Skeletal muscle satellite cell (primary cell): ENCODE measurements around the gene A2ML1.
"Not testable (repeated sequence)": the region's sequence is repeated elsewhere in the genome, so short reads cannot be mapped to it uniquely, and the experiment has no call there.

Experiments used
- H3K27me3 ChIP-seq: 2 replicates; pipeline ENCODE4 v1.7.0; 2013; ENCODE audit warnings: low read length; ENCODE audit not compliant: control insufficient read depth, insufficient read depth
- H3K36me3 ChIP-seq: 2 replicates; pipeline ENCODE4 v1.7.0; 2013; ENCODE audit warnings: mild to moderate bottlenecking, control low read depth, low read length; ENCODE audit not compliant: insufficient read depth
- H3K4me1 ChIP-seq: 2 replicates; pipeline ENCODE4 v1.7.0; 2013; ENCODE audit warnings: low read length; ENCODE audit not compliant: control insufficient read depth, insufficient read depth
- H3K4me2 ChIP-seq: 2 replicates; pipeline ENCODE4 v1.7.0; 2013; ENCODE audit warnings: mild to moderate bottlenecking, low read length
- H3K4me3 ChIP-seq: 2 replicates; pipeline ENCODE4 v1.7.0; 2013; ENCODE audit warnings: low read length
- H3K9ac ChIP-seq: 2 replicates; pipeline ENCODE4 v1.7.0; 2013; ENCODE audit warnings: mild to moderate bottlenecking, low read depth, low read length, moderate library complexity
- H3K9me3 ChIP-seq: replicated peaks from 2 replicates; pipeline ENCODE4 v1.7.0; 2013; ENCODE audit warnings: mild to moderate bottlenecking, control low read depth, low read length

The A2ML1 gene

GRCh38 chr12:8818526-8818925, 3.9 kb upstream of the A2ML1 start:
- no peak overlapping the region for H3K4me3 ChIP-seq
- H3K9me3 ChIP-seq: no peaks in the 10 kb centered on the region
- no peak overlapping the region for H3K4me2 ChIP-seq
- no peaks in the 10 kb centered on the region for H3K36me3 ChIP-seq
- H3K27me3 ChIP-seq: no peaks in the 10 kb centered on the region
- H3K4me1 ChIP-seq: no peaks in the 10 kb centered on the region
- no peak overlapping the region for H3K9ac ChIP-seq

GRCh38 chr12:8819666-8819980, 2.8 kb upstream of the A2ML1 start:
- no peak overlapping the region for H3K4me2 ChIP-seq
- no peak overlapping the region for H3K9ac ChIP-seq

GRCh38 chr12:8820676-8821407, 1.6 kb upstream of the A2ML1 start:
- H3K27me3 ChIP-seq, H3K4me1 ChIP-seq, H3K36me3 ChIP-seq, H3K9ac ChIP-seq, H3K9me3 ChIP-seq, H3K4me3 ChIP-seq, H3K4me2 ChIP-seq: not testable (repeated sequence)

More at GRCh38 chr12:8819666-8819980, 2.8 kb upstream of the A2ML1 start:
- no peaks in the 10 kb centered on the region for H3K4me1 ChIP-seq
- no peaks in the 10 kb centered on the region for H3K9me3 ChIP-seq
- H3K36me3 ChIP-seq: no peaks in the 10 kb centered on the region
- H3K4me3 ChIP-seq: no peak overlapping the region
- peaks cover 3% of the 10 kb centered on the region for H3K27me3 ChIP-seq

- H3K36me3 ChIP-seq: no peaks in the 10 kb centered on the region
- H3K27me3 ChIP-seq: peaks cover 3% of the 10 kb centered on the region
- no peaks in the 10 kb centered on the region for H3K4me1 ChIP-seq
- H3K9ac ChIP-seq: no peak overlapping the region
- H3K4me3 ChIP-seq: no peak overlapping the region
- H3K9me3 ChIP-seq: no peaks in the 10 kb centered on the region
- H3K4me2 ChIP-seq: no peak overlapping the region
Observed at GRCh38 chr12:8821591-8821990, 830 bp upstream of the A2ML1 start.

- Histone ChIP-seq H3K36me3 (no peaks in the 10 kb centered on the region), H3K27me3 (peaks cover 3% of the 10 kb centered on the region), H3K4me3 (no peak overlapping the region), H3K4me2 (no peak overlapping the region), H3K9me3 (no peaks in the 10 kb centered on the region), H3K9ac (no peak overlapping the region), H3K4me1 (no peaks in the 10 kb centered on the region)
Observed at GRCh38 chr12:8823565-8824300, 1.3 kb downstream of the A2ML1 start.

- Histone ChIP-seq H3K4me3 (no peak overlapping the region), H3K9ac (no peak overlapping the region), H3K27me3 (peaks cover 3% of the 10 kb centered on the region), H3K4me1 (no peaks in the 10 kb centered on the region), H3K36me3 (no peaks in the 10 kb centered on the region), H3K4me2 (no peak overlapping the region), H3K9me3 (no peaks in the 10 kb centered on the region)
Observed at GRCh38 chr12:8827551-8828256, 5.3 kb downstream of the A2ML1 start.

GRCh38 chr12:8828257-8829124, 6.1 kb downstream of the A2ML1 start:
- Histone ChIP-seq H3K4me3 (no peak overlapping the region), H3K27me3 (peaks cover 3% of the 10 kb centered on the region), H3K9ac (no peak overlapping the region), H3K36me3 (no peaks in the 10 kb centered on the region), H3K4me1 (no peaks in the 10 kb centered on the region), H3K4me2 (no peak overlapping the region), H3K9me3 (no peaks in the 10 kb centered on the region)

- Histone ChIP-seq H3K9ac (no peak overlapping the region), H3K36me3 (no peaks in the 10 kb centered on the region), H3K9me3 (no peaks in the 10 kb centered on the region), H3K4me1 (no peaks in the 10 kb centered on the region), H3K27me3 (no peaks in the 10 kb centered on the region), H3K4me2 (no peak overlapping the region), H3K4me3 (no peak overlapping the region)
Observed at GRCh38 chr12:8829125-8829518, 6.7 kb downstream of the A2ML1 start.

- no peaks in the 10 kb centered on the region for H3K27me3 ChIP-seq
- H3K4me3 ChIP-seq: no peak overlapping the region
- no peak overlapping the region for H3K4me2 ChIP-seq
- no peaks in the 10 kb centered on the region for H3K9me3 ChIP-seq
- H3K9ac ChIP-seq: no peak overlapping the region
- no peaks in the 10 kb centered on the region for H3K36me3 ChIP-seq
- no peaks in the 10 kb centered on the region for H3K4me1 ChIP-seq
Observed at GRCh38 chr12:8829621-8830020, 7.2 kb downstream of the A2ML1 start.

- no peaks in the 10 kb centered on the region for H3K36me3 ChIP-seq
- no peak overlapping the region for H3K4me3 ChIP-seq
- H3K27me3 ChIP-seq: no peaks in the 10 kb centered on the region
- H3K4me2 ChIP-seq: no peak overlapping the region
- no peak overlapping the region for H3K9ac ChIP-seq
- no peaks in the 10 kb centered on the region for H3K4me1 ChIP-seq
- H3K9me3 ChIP-seq: no peaks in the 10 kb centered on the region
Observed at GRCh38 chr12:8831116-8831515, 8.7 kb downstream of the A2ML1 start.

- Histone ChIP-seq H3K4me1 (no peaks in the 10 kb centered on the region), H3K4me2 (no peak overlapping the region), H3K4me3 (no peak overlapping the region), H3K27me3 (no peaks in the 10 kb centered on the region), H3K36me3 (no peaks in the 10 kb centered on the region), H3K9ac (no peak overlapping the region), H3K9me3 (no peaks in the 10 kb centered on the region)
Observed at GRCh38 chr12:8832500-8832899, 10.1 kb downstream of the A2ML1 start.
